A549 (cell line): ENCODE results near the gene BGN.

Source experiments
- CTCF ChIP-seq: fragments of >200 bp; sonication (Bioruptor Twin); formaldehyde crosslinking; IDR thresholded peaks from 3 replicates; pipeline ENCODE4 v1.5.1; 2016
- E2F6 ChIP-seq: IDR thresholded peaks from 2 replicates; pipeline ENCODE4 v1.6.1; 2012; ENCODE audit warnings: low read depth, borderline replicate concordance
- EHMT2 ChIP-seq: fragments of 200-600 bp; sonication (generic); IDR thresholded peaks from 2 replicates; pipeline ENCODE4 v1.6.1; 2016; ENCODE audit warnings: antibody characterized with exemption, low read depth, mild to moderate bottlenecking, moderate library complexity
- EP300 ChIP-seq, 2 experiments: fragments of >200 bp; sonication (Bioruptor Twin); formaldehyde crosslinking; IDR thresholded peaks; 2 replicates in 1 of 2; 3 replicates in 1 of 2; pipeline ENCODE4 v1.6.1; 2016 to 2017
- FOSB ChIP-seq: fragments of 250-450 bp; sonication (Bioruptor Pico); IDR thresholded peaks from 2 replicates; pipeline ENCODE4 v1.5.0; 2020; ENCODE audit warnings: mild to moderate bottlenecking, moderate library complexity
- HDAC2 ChIP-seq: fragments of 200-600 bp; sonication (generic); IDR thresholded peaks from 2 replicates; pipeline ENCODE4 v1.6.1; 2016
- JUN ChIP-seq, 2 experiments: fragments of >200 bp; sonication (Bioruptor Twin); formaldehyde crosslinking; IDR thresholded peaks; 2 replicates in 1 of 2; 3 replicates in 1 of 2; pipeline ENCODE4 v1.6.1; 2016 to 2017
- MAFK ChIP-seq: fragments of 450-650 bp; IDR thresholded peaks from 2 replicates; pipeline ENCODE4 v1.6.1; 2014; ENCODE audit not compliant: partially characterized antibody
- MAZ ChIP-seq: fragments of 150-350 bp; IDR thresholded peaks from 2 replicates; pipeline ENCODE4 v1.6.1; 2014; ENCODE audit warnings: antibody characterized with exemption, low read depth, low read length, borderline replicate concordance
- PHF8 ChIP-seq: fragments of 200-600 bp; sonication (generic); IDR thresholded peaks from 2 replicates; pipeline ENCODE4 v1.6.1; 2016; ENCODE audit warnings: low read depth, mild to moderate bottlenecking, antibody characterized with exemption, moderate library complexity, borderline replicate concordance
- POLR2A ChIP-seq: IDR thresholded peaks from 2 replicates; pipeline ENCODE4 v1.6.1; 2012; ENCODE audit warnings: mild to moderate bottlenecking, low read length

- no peak for TF ChIP-seq CTCF
- TF ChIP-seq EP300 (IDR thresholded peaks at IDR 0.05) = no peak
- TF ChIP-seq HDAC2 = no peak
- TF ChIP-seq PHF8 = no peak
- TF ChIP-seq MAZ = no peak
- TF ChIP-seq FOSB (CRISPR knock-in tag) = no peak
- no peak for TF ChIP-seq EHMT2
- no peak for TF ChIP-seq E2F6
- TF ChIP-seq MAFK = no peak
- TF ChIP-seq JUN (IDR thresholded peaks at IDR 0.05) = no peak
- TF ChIP-seq POLR2A = no peak
Observed at GRCh38 chrX:153459986-153460385, 34.8 kb upstream of the BGN start.
